ENCODE results near the gene AP1S1.

DNA sequence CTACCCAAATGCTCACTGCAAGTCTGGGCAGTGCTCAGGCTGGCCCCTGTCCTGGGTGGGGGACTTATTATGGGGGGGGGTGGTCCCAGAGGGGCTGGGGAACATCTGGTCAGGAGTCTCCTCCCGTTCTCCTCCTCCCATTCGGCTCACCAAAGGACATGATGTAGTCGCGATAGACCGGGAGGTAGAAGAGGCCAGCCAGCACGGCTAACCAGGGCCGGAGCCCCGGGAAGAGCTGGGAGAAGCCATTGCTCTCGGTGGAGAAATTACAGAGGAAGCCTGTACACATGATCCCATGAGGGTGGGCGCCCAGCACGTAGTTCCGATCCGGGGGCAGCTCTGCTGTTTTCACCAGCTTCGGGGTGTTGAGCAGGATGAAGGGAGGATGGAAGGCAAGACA lies 44.2 kb downstream of the AP1S1 start:
- TF ChIP-seq CTCF (IDR thresholded peaks at IDR 0.05; ENCODE audit: insufficient read depth, low read depth, low read length) (no peak), EZH2 (IDR thresholded peaks at IDR 0.05; ENCODE audit: insufficient read depth, low read length) (no peak)
